WERI-Rb-1 (cell line): ENCODE results near the gene UCHL5.
A peak's percentile ranks its signal among the peaks of the same experiment; 100 is the strongest.

Source experiments
- DNase-seq: peaks from one replicate; pipeline ENCODE4 v3.0.0-alpha.2; 2020
- H3K27ac ChIP-seq: fragments of 250-450 bp; sonication (Bioruptor Pico); 2 replicates; pipeline ENCODE4 v1.5.1; 2020; ENCODE audit warnings: mild to moderate bottlenecking, moderate library complexity
- H3K27me3 ChIP-seq: fragments of 250-450 bp; sonication (Bioruptor Pico); 2 replicates; pipeline ENCODE4 v1.5.1; 2021; ENCODE audit warnings: mild to moderate bottlenecking, low read depth, moderate library complexity; ENCODE audit not compliant: insufficient read depth, severe bottlenecking
- H3K36me3 ChIP-seq: fragments of 250-450 bp; sonication (Bioruptor Pico); 2 replicates; pipeline ENCODE4 v1.5.1; 2020; ENCODE audit warnings: mild to moderate bottlenecking, moderate library complexity
- H3K4me3 ChIP-seq: 2 replicates; pipeline ENCODE4 v1.5.1; 2011; ENCODE audit warnings: low read depth, mild to moderate bottlenecking, control low read depth, low read length
- H3K9me3 ChIP-seq: fragments of 250-450 bp; sonication (Bioruptor Pico); 2 replicates; pipeline ENCODE4 v1.5.1; 2021; ENCODE audit warnings: mild to moderate bottlenecking, moderate library complexity; ENCODE audit not compliant: severe bottlenecking
- CTCF ChIP-seq: IDR thresholded peaks from 2 replicates; pipeline ENCODE4 v1.5.1; 2011; ENCODE audit warnings: low read depth, mild to moderate bottlenecking, control low read depth, inconsistent platforms, low read length

The UCHL5 gene

GRCh38 chr1:193069748-193070385, 10.7 kb upstream of the UCHL5 start:
- H3K36me3 ChIP-seq = peaks cover 25% of the 10 kb centered on the region
- H3K27me3 ChIP-seq = no peaks in the 10 kb centered on the region
- no peak overlapping the region for H3K27ac ChIP-seq
- H3K4me3 ChIP-seq = no peak overlapping the region
- peak; percentile 61 for TF ChIP-seq CTCF
- DNase-seq = peak; percentile 53
- no peaks in the 10 kb centered on the region for H3K9me3 ChIP-seq

GRCh38 chr1:193068013-193068412, 8.9 kb upstream of the UCHL5 start:
- H3K9me3 ChIP-seq = no peaks in the 10 kb centered on the region
- no peak overlapping the region for H3K4me3 ChIP-seq
- no peaks in the 10 kb centered on the region for H3K27me3 ChIP-seq
- H3K27ac ChIP-seq = no peak overlapping the region
- no peak for TF ChIP-seq CTCF
- H3K36me3 ChIP-seq = peaks cover 20% of the 10 kb centered on the region
- no peak for DNase-seq

GRCh38 chr1:193066606-193067005, 7.4 kb upstream of the UCHL5 start:
- Histone ChIP-seq H3K27me3 (no peaks in the 10 kb centered on the region), H3K4me3 (no peak overlapping the region), H3K9me3 (no peaks in the 10 kb centered on the region), H3K36me3 (peaks cover 11% of the 10 kb centered on the region), H3K27ac (no peak overlapping the region)
- DNase-seq = no peak
- no peak for TF ChIP-seq CTCF

DNA sequence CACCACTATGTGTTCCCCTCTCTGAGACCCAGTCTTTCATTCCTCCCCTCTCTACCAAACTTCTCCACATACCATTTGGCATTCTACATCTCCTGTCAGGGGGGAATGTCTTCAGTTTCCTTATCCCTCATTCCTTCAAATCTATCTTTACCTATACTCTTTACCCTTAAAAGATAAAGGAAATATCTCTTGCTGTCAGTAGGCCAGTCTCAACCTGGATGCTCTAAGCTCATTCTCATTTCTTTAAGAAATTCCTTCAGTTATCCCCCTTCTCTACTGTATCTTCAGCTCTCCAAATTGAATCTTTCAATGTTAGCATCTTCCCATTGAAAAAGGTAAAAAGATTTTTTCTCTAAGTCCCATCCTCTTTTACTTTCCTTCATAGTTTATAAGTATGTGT, 6.8 kb upstream of the UCHL5 start:
- Histone ChIP-seq H3K27me3 (no peaks in the 10 kb centered on the region), H3K36me3 (peaks cover 11% of the 10 kb centered on the region), H3K4me3 (no peak overlapping the region), H3K9me3 (no peaks in the 10 kb centered on the region), H3K27ac (no peak overlapping the region)
- TF ChIP-seq CTCF = no peak
- no peak for DNase-seq

GRCh38 chr1:193062698-193063463, 3.7 kb upstream of the UCHL5 start:
- H3K36me3 ChIP-seq = peaks cover 4% of the 10 kb centered on the region
- H3K4me3 ChIP-seq = no peak overlapping the region
- TF ChIP-seq CTCF = no peak
- no peaks in the 10 kb centered on the region for H3K27me3 ChIP-seq
- DNase-seq = no peak
- no peak overlapping the region; the same call in 1 of the 2 replicates for H3K27ac ChIP-seq
- no peaks in the 10 kb centered on the region for H3K9me3 ChIP-seq
